ENCODE data around the gene ITGB4.

ITGB4 gene

DNA sequence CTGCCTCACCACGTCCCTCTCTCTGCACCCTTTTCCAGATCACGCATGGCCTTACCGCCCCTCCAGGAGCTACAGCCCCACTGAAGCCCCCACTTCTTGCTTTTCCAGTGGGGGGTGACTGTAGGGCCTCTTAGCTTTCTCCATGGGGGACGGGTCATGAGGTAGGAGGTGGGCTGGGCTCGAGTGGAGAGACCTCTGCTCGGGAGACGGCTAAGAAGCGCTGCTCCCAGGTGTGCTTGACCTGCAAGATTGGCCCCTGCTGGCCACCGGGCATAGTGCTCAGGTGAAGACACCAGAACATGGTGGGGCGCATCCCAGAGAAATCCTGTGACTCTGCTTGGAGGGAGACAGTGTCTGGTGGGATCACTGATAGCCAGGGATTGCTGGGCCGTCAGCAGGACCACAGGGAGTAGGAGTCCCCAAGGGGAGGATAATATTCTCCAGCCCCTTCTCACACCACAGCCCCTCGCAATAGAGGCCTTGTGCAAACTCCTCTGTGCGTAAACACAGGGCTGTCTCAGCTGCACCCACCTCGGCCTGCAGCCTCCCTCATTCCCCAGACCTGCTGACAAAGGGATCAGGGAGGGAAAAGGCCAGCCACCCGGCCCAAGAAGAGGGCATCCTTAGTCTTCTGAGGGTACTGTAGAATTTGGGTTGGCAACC is 52.7 kb downstream of the ITGB4 start:
- peak; percentile 47 for DNase-seq

DNA sequence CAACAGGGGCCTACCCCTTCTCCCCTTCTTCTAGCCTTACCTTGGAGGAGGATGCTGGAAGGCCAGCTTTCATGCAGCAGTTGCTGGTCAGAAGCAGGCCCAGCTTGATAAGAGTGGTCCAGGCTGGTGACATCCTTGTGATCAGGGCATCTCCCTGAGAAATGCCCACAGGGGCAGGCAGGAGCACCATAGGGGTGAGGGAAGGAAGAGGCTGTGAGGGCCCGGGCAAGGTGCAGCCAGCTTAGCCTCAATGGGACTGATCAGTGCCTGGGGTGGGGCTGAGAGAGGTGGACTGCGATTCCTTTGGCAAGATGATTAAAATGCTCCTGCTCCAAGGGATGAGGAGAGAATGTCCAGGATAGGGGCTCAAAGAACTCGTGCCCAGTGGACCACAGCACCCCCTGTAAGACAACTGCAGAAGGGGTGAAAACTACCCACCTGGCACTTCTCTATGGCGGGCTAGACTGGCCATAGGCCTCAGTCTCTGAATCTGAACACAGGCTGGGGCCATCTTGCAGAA is 53.3 kb downstream of the ITGB4 start:
- DNase-seq = no peak

DNA sequence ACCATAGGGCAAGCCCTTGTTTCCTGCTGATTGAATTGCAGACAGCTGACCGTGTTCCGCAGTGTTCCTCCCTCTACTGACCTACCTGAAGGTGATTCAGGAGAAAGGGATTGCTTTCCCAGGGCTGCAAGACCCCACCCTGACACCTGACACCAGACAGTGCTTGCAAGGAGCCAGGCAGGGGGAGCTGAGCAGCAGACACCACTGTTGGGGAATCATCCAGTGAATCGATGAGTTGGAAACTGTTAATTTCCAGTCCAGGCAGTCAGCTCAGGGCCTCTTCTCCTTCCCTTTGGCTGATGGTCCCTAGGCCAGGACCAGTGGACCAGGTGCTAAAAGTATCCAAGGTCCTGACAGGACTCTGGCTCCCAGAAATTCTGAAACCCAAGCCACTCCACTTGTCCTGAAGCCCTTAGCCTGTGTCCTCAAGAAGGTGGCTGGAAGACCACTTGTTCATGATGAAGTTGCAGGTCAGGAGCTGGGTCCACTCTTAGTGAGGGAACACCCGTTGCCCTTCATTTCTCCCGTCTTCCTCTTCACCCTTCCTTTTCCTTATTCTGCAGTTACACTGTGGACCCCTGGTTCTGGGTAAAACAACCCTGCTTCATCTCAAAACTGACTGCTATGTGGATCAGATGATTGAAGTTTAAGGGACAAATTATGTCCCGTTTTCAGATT is 53.9 kb downstream of the ITGB4 start:
- peak; percentile 69 for DNase-seq

DNA sequence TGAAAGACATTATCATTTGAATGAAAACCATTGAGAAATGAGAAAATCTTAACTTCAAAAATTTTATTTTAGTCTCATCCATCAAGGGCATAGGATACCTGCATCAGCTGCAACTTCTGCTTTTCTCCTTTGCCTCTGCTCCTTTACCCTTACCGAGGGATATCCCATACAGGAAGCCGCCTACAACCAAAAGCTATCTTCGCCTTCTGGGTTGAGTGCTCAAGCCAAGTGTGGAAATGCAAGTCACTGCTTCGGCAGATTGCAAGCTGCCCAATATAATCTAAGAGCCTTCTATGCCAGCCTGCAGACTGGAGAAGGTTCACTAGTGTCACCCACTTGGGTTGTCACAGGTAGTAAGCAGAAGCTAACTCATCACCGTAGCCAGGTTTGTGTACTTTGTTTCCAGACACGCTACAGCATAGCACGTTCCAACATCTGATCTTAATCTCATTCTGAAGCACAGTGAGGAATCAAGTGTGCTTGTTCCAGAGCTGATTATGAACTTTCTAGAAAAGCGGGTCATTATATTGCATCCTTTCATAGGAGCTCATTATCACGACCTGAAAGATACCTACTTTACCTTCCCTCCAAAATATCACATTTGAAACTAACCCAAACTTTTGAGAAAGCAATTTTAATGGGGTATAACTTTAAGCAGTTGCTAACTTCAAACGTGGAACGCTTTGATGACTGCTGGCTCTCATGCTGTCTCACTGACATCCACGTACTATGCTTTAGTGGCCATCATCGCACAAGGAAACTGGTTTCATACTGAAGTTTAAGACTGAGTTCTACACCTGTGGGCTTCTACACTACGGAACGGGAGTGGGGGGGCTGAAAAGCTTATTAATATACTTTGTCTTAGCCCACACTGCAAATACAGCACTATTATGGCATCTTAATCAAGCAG is 55.4 kb downstream of the ITGB4 start:
- DNase-seq = peak; percentile 58

DNA sequence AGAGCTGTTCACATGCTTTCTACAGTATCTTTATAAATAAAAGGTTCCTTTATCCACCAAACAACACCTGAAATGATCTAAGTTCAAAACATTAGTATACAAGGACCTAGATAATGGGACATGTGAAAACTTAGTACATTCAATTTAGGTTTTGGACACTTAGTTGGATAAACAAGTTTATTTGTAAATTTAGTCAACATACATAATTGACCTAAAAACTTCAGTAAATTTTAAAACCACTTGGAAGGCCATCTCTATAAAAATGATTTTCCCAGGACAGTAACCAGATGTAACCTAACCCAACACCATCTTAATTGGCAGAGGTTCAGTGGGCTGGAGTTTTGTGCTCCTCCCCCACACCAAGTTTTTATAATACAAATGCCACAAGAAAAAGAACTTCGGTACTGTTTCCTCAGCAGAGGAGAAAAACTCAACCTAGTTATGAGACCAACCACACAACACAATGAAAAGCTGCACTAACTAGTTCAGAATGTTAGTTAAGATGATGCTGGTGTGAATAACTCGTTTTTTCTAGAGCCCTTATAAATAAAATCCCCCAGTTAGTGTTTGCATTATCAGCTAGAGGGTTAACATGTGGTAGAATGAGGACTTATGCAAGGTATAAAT is 56.1 kb downstream of the ITGB4 start:
- DNase-seq = no peak

DNA sequence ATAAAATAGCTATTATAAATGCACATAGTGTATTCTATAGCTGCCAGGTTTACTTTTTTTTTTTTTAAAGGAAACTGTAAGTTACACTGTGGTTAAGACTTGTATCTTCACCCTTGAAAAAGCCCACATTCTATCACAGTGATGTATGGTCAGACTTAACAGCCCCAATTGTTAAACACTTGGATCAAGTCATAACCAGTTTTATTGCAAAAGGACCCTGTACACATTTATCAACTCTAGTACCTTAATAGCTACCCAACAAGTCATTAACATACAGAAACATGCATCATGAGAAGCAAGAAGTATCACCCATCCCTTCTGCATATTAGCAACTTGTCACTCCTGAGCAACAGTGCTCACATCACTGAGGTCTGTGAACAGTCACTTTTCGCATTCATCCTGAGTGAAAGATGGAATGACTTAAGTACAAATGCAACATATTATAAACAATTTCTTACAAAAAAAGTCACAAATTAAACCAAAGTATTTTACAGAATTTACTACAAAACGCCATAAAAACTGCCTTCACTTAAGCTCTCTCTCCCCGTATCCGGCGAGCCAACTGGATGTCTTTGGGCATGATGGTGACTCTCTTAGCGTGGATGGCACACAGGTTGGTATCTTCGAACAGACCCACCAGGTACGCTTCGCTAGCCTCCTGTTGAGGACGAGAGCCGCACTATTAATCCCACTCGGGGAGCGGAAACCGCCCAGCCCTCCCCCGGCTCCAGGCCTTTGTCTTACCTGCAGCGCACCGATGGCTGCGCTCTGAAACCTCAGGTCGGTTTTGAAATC is 57.0 kb downstream of the ITGB4 start:
- DNase-seq = peak; percentile 45

DNA sequence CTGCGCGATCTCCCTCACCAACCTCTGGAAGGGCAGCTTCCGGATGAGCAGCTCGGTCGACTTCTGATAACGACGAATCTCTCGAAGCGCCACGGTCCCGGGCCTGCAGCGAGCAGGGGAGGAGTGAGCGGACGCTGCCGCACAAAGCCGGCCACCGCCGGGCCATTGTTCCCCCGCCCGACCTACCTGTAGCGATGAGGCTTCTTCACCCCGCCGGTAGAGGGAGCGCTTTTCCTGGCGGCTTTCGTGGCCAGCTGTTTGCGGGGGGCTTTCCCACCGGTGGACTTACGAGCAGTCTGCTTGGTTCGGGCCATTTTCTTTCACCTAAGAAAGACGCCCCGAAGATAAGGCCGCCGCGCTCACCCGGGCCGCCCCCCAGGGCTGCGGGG is 57.6 kb downstream of the ITGB4 start:
- DNase-seq = no peak

DNA sequence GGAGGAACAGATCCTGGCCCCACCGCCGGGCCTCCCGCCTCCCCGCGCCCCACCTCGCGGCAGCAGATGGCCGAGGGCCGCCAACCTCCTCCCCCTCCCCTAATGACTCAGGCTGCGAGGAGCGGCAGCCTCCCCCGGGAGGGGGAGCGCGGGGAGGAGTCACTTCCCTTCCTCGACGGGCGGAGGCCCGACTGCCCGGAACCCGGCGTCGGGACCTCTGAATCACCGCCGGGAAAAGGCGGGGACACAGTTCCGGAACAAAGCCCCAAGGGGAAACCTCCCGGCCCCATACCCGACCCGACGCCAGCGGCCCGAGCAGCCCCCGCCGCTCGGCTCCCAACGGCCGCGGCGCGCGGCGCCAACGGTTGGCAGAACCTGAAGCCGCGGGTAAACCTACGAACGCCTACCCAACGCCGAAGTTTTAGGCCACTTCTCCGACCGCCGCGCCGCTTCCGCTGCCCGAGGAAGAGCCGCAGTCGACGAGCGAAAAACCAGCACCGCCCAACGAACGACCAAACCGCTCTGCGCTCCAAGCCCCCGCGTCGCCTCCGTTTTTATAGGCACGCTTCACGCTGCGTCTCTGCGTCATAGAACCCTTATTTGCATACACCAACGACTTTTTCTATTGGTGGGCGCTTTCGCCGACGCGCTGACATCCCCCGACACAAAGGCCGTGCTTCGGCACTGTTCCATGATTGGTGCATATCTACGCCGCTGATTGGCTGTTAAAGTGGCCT is 58.2 kb downstream of the ITGB4 start:
- DNase-seq = peak; percentile 97

DNA sequence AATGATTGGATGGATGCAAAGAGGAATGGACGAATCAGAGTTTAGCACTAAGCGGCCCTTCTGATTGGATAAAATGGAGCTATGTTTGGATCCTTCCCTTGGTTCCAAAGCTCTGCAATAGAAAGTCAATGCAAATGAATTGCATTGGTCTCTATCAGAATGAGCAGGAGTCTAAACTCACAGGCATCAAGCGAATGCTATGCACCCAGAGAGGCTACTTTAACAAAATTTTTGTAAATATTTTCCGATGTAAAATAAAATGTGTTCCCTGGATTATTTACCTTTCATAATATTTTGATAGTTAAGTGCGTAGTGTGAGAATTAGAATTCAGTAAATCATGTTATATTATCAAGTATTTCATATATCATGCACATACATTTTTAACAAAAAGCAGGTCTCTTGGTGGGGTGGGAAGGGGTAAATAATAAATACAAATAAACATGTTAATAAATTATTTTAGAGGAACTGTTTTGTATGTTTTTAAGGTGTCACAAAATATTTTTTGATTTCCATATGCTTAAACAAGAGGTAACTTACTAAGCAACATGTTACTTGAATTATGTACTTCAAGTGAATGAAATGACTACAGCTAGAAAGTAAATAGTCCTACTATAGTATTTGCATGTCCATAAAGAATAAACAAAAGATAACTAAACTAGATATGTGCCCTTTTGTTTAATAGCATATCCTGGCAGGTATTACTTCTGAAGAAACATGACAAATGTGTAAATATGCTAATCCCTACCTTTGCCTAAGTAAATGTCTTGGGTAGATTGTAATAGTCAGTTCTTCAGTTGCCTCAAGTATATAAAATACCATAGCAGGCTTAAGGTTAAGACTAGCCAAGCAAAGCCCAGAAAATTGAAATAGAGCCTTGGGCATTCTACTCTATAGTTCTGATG is 59.0 kb downstream of the ITGB4 start:
- no peak for DNase-seq

DNA sequence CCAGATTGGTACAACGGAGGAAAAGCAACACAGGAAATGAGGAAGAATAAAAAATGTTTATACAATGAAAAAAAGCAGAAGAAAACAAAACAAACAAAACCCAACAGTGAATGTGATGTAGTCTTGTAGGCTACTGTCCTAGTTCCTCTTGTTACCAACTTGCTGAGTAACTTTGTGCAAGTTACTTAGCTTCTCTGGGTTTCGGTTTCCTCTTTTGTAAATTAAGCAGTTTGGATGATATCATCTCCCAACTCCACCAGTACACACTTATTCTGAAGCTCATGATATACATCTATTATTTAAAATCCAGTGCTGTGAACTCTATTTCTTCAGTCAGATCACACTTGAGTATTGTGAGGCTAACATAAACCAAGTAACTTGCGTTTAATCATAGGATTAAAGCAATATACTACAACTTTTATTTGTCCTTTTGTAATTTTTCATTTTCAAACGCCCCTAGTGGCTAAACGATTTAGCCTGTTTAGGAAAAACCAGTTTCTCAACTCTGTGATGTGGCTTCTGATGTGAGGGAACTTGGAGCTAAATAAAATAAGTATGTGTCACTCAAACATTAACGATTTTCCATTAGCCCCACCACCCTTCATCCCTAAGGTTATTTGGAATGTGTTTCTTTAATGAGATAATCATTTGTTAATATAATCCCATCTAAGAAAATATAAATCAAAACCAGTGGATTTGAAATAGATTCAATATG is 62.0 kb downstream of the ITGB4 start:
- DNase-seq = no peak

DNA sequence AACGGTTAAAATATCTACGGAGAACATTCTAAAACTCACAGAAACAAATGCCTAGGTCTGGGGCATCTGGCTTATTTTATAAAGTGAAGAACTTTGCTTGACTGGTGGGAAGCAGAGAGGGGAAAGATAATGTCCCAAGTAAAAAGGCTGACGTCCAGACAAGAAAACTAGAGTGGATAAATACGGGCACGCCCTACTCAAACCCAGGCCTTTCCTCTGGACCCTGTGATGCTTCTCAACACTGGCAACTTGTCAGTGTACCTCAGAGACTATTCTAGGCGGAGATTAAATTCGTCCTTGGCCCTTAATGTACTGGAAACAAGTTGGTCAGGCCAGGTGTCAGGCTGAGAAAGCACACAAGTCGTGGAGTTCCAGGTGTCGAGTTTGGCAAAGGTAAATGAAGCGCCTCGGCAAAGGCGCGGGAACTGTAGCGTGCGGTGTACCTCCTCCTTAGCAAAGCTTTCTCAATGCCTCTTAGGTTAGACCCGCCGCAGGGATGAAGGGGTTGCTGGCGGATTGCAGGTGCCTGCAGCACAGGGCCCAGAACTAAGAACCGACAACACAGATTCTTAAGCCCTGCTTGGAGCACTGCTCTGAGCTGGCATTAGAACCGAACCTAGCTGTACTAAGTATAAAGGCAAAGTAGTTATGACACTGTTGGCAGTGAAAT is 62.7 kb downstream of the ITGB4 start:
- peak; percentile 71 for DNase-seq

DNA sequence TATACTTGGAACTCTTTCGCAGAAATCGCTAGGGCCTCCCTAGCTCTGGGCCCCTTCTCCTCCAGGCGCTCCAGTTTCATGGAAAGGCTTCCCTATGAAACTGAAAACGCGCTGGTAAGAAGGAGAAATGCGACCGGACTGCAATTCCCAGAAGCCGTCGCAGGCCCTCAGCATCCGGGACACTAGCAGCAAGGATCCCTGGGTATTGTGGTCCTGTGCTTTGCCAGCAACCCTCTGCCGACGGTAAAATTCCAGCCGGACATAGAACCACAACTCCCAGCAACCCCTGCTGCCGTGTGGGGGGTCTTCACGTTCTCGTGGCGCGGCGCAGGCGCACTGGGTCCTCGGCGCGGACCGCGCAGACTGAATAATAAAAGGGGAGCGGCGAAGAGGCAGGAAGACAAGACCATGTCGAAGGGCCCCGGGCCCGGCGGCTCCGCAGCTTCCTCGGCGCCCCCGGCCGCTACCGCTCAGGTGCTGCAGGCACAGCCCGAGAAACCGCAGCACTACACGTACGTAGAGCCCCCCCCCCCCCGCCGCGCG is 63.3 kb downstream of the ITGB4 start, which contains the start of gene UNK:
UNK (plus strand) TSS at position 334 of the 543 bp plus-strand sequence; CDS start at position 409, 75 bp downstream.
- peak; percentile 98 for DNase-seq

DNA sequence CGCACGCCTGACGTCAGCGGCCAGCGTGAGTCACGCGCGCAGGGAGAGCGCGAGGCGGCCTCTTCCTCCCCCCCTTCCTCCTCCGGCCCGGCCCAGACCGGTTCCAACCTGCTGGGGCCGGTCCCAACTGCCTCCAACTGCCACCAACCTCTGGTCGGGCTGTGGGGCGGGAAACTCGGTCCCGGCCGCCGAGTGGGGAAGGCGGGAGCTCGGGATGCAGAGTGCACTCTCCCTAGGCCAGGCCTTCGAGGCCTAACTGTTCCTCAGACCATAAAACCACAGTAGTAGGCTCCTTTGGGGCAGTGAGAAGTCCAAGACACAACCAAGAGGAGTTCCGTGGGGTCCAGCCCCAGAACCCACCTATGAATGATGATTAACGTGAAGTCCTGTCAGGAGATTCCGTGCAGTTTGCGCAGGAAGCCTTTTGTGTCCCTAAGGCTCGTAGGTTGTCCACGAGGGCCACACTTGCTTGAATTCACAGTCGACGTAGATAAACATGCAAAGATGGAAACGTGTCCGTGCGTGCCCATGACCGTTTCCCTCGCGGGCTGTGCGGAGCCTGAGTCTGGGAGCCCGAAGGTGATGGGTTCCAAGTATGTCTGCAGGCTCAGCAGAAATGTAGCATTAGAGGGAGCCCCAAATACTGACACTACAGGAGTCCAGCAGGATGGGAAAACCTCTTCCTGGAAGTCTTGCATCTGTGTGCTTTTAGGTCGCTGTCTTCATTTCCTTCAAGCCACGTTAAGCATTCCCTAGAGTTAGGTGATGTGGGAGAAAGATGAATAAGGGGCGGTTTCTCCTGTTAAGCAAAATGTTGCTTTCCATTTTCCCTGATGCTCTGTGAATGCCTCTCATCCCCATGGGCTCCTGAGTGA is 64.0 kb downstream of the ITGB4 start:
- DNase-seq = peak; percentile 99

DNA sequence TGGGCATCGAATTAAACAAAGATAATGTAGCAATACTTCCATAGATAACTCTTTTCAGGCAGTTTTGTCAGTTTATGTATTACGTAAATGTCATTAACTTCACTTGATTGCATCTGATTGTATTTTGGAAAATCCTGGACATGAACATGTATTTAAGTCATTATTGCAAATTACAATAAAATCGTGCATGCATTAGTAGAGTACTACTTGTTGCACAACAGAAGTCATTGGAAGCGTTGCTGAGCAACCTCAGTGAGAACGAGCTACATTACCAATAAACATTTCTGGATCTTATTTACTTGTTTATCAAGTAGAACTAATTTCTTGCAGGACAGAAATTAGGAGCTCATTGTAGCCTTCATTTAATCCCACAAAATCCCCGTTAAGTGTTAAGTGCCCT is 70.0 kb downstream of the ITGB4 start:
- DNase-seq = no peak

DNA sequence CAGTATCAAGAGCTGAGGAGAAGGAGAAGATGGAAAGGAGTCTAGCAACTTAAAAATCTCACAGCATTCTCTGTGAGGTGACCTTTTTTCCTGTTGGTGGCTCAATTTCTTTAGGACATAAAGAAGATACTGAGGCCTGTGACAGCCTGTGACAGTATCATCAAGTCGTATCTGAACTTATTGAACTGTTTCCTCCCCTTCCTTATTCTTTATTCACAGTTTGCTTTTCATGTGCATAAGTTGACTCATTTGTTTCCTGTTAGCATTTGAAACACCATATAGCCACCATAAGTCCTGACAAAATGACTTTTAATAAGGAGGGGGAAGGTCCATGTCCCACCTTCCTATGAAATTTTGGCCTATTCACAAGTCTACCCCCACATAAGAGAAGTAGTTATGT is 72.2 kb downstream of the ITGB4 start:
- DNase-seq = no peak

DNA sequence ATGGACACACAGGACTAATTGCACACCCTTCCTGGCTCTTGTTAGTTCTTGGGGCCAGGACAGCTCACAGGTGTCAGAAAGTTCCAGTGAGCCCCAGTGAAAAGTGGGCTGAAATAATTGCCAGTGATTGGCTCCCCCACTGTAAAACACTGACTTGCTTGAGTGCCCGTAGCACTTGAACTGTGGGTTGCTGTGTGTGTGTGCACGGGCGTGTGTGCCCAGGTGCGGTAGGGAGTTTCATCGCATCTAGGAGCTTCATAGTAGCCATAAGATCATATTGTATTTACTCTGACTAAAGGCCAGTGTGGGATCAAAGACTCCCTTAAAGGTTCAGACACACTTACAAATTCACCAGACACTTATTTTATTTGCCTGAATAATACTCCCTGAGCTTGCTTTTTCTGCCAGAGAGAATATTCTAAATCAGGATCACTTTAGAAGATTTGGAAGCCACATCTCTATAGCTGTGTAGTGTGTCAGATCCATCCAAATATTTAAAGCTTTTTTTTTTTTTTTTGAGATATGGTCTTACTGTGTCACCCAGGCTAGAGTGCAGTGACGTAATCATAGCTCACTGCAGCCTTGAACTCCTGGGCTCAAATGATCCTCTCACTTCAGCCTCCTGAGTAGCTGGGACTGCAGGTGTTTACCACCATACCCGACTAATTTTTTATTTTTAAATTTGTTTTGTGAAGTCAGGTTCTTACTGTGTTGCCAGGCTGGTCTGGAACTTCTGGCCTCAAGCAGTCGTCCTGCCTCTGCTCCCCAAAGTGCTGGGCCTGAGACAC is 74.8 kb downstream of the ITGB4 start:
- no peak for DNase-seq

DNA sequence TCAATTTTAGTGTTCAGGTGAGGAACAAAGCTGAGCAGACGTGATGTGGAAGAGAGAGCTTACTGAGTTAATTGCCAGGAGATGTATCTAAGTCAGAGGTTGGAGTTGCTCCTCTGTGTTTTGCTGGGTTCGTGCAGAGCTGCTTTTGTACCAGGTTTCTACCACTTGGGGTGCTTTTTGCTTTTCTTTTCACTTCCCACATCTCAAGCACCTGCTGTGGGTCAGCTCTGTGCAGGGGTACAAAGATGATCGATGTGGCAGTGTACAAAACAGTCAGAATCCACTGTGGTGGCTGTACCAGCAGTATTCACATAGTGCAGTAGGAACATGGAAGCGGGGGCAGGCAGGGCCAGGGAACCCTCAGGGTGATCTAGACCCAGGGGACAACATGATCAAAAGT is 78.1 kb downstream of the ITGB4 start:
- DNase-seq = no peak
